Measurements from ENCODE around the gene MRGPRE. TPM values are rescaled to one million over a fixed set of nuclear protein-coding genes. Genes with fewer than 3 reads are reported as not detected.

The MRGPRE gene
- total RNA-seq, 1 donor from 2014 or later = not detected

GRCh38 chr11:3200388-3201111 lies 31.7 kb downstream of the MRGPRE start:
- TF ChIP-seq CTCF (IDR thresholded peaks at IDR 0.05; ENCODE audit: unreplicated experiment) = no peak
- H3K9me3 Mint-ChIP-seq (ENCODE audit: unreplicated experiment) = no peaks in the 10 kb centered on the region
- H3K27me3 Mint-ChIP-seq (ENCODE audit: unreplicated experiment) = peaks cover 13% of the 10 kb centered on the region
- no peaks in the 10 kb centered on the region for H3K36me3 Mint-ChIP-seq (ENCODE audit: low read depth, unreplicated experiment)
- peaks cover 10% of the 10 kb centered on the region for H3K4me1 Mint-ChIP-seq (ENCODE audit: unreplicated experiment)
- no peak overlapping the region for H3K4me3 Mint-ChIP-seq (ENCODE audit: unreplicated experiment)
- no peak for DNase-seq (ENCODE audit: low spot score)
- H3K27ac Mint-ChIP-seq (ENCODE audit: unreplicated experiment) = no peak overlapping the region

GRCh38 chr11:3199537-3200295 lies 32.5 kb downstream of the MRGPRE start:
- peaks cover 10% of the 10 kb centered on the region for H3K27me3 Mint-ChIP-seq (ENCODE audit: unreplicated experiment)
- H3K4me1 Mint-ChIP-seq (ENCODE audit: unreplicated experiment) = peaks cover 3% of the 10 kb centered on the region
- H3K4me3 Mint-ChIP-seq (ENCODE audit: unreplicated experiment) = no peak overlapping the region
- DNase-seq (ENCODE audit: low spot score) = no peak
- no peak for TF ChIP-seq CTCF (IDR thresholded peaks at IDR 0.05; ENCODE audit: unreplicated experiment)
- H3K9me3 Mint-ChIP-seq (ENCODE audit: unreplicated experiment) = no peaks in the 10 kb centered on the region
- H3K36me3 Mint-ChIP-seq (ENCODE audit: low read depth, unreplicated experiment) = no peaks in the 10 kb centered on the region
- no peak overlapping the region for H3K27ac Mint-ChIP-seq (ENCODE audit: unreplicated experiment)

GRCh38 chr11:3198815-3199214 lies 33.4 kb downstream of the MRGPRE start:
- H3K27ac Mint-ChIP-seq (ENCODE audit: unreplicated experiment) = no peak overlapping the region
- no peak for TF ChIP-seq CTCF (IDR thresholded peaks at IDR 0.05; ENCODE audit: unreplicated experiment)
- H3K36me3 Mint-ChIP-seq (ENCODE audit: low read depth, unreplicated experiment) = no peaks in the 10 kb centered on the region
- no peak for DNase-seq (ENCODE audit: low spot score)
- H3K9me3 Mint-ChIP-seq (ENCODE audit: unreplicated experiment) = no peaks in the 10 kb centered on the region
- H3K4me1 Mint-ChIP-seq (ENCODE audit: unreplicated experiment) = peaks cover 3% of the 10 kb centered on the region
- H3K4me3 Mint-ChIP-seq (ENCODE audit: unreplicated experiment) = no peak overlapping the region
- H3K27me3 Mint-ChIP-seq (ENCODE audit: unreplicated experiment) = peaks cover 11% of the 10 kb centered on the region

- no peak for DNase-seq (ENCODE audit: low spot score)
These were observed 34.2 kb downstream of the MRGPRE start for GRCh38 chr11:3197878-3198528.

More at GRCh38 chr11:3197878-3198528, 34.2 kb downstream of the MRGPRE start:
- no peaks in the 10 kb centered on the region for H3K9me3 Mint-ChIP-seq (ENCODE audit: unreplicated experiment)
- H3K27ac Mint-ChIP-seq (ENCODE audit: unreplicated experiment) = no peak overlapping the region
- peaks cover 3% of the 10 kb centered on the region for H3K4me1 Mint-ChIP-seq (ENCODE audit: unreplicated experiment)
- peaks cover 11% of the 10 kb centered on the region for H3K27me3 Mint-ChIP-seq (ENCODE audit: unreplicated experiment)
- TF ChIP-seq CTCF (IDR thresholded peaks at IDR 0.05; ENCODE audit: unreplicated experiment) = no peak
- no peaks in the 10 kb centered on the region for H3K36me3 Mint-ChIP-seq (ENCODE audit: low read depth, unreplicated experiment)
- H3K4me3 Mint-ChIP-seq (ENCODE audit: unreplicated experiment) = no peak overlapping the region
